ENCODE measurements around the gene ELAVL3.

ELAVL3 gene

DNA sequence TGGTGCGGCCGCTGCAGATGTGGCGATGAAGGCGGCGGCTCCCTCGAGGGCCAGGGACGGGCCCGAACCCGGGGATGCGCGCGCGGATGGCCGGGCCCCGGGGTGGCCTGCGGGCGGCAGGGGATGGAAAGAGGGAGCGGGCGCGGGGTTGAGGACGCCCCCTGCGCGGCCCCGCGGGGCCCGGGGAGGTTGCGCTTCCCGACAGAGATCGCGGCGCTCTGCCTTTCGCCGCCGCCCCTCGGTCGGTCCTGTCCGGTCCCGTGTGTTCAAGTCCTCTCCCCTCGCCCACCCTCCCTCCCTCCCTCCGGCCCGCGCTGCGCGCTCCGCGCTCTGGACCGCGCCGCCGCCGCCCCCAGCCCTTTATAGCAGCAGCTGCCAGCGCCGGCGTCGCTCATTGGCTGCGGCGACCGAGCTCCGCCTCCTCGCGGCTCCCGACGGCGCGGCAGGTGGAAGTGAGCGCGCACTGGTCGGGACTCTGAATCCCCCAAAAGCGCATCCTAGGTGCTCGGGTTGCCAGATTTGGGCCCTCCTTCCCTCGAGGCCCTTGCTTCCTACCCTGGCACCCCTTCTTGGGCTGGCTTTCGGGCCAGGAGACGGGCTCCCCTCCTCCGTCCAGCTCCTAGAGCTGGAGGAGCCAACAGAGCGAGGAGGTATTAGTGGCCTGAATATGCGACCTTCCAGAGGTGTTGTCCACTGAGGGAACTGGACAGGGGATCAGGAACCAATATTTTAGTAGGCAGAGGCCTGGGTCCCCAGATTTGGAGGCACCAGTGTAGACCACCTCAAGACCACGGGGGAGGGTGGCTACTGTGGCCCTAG, at the start of gene ELAVL3:
Gene ELAVL3, minus strand, starts transcription at position 332 of the 819 bp plus-strand sequence. CDS start 438 bp downstream, outside the sequence.
- DNase-seq, result no peak

DNA sequence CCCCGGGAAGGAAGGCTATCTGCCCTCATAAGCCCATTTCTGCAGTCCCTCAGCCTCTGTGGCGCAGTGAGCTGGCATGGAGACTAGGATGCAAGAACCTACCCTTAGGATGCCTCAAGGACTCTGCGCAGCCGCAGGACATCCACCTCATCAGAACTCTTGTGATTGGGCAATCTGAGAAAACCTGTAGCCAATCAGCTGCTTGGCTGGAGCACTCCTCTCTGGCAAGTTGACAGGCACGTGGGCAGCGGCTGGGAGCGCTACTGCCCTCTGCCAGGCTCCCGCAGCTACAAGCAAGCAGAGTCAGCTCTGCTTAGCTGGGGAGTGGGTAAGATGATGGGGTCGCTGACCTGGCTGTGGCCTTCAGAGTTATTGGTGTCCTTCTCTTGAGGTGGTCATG, 49.6 kb upstream of the ELAVL3 start:
- peak; percentile 74 for DNase-seq

DNA sequence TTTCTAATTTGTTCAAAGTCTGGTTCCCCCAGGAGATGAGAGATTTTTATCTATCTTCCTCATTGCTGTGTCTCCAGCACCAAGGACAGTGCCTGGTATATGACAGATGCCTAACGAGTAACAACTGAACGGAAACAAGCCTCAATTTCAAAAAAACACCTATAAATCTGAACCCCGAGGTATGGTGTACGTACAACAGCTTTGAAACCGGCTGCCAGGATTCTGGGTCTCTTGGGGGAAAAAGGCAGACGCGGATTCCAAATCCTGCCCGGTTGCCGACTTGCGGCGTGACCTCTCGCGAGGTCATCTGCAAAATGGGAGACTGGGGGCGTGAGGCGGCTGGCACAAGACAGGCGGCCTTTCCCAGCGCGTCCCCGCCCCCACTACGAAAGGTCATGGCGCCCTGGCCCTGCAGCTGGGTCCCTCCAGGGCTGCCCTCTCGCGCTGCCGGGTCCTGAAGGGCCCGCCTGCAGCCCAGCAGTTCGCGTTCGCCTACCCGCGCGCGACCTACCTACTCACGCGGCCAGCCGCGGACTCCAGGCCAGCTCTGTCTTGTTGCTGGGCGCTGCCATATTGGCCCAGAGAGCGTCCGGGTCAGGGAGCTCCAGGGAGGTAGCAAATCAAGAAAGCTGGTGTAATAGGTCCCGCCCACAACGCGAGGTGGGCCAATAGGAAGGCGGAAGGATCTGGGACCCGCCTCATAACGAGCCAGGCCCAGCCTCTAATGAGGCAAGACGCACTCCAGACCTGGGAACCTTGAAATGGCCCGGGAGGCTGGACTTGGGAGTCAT, 47.9 kb upstream of the ELAVL3 start, which contains the start of gene ECSIT:
Gene ECSIT, minus strand, starts transcription at position 584 of the 791 bp plus-strand sequence. CDS start 9,964 bp downstream, outside the sequence.
- DNase-seq, result peak; percentile 96

DNA sequence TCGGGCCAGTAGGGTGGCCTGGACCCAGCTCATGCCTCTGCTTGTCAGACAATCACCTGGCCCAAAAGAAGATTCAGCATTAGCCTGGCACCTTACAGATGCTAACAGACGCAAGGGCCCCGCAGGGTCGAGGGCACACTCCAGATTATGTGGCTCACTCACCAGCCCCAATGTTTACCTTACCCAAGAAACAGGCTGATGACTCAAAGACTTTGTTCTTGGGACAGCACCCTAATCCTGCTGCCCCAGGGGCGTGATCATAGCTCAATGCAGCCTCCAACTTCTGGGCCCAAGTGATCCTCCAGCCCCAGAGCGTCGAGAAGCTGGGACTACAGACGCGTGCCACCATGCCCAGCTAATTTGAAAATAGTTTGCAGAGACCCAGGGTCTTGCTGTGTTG, 38.3 kb upstream of the ELAVL3 start:
- DNase-seq, result no peak

DNA sequence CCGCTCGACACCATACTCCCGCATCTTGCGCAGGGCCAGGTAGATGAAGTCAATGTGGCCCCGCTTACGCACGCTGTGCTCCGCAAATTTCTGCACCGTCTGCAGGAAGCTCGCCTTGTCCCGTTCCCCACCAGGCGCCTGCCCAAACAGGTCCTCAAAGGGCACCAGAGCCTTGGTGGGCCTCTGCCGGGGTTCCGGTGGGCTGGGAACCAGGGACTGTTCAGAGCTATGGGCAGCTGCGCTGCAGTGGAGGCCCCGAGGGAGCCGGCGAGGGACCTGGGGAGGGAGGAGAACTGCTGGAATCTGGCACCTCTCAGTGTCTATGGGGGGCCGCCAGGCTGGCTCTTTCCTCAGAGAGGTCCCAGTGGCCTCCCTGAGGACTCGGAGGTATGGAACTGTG, 33.1 kb upstream of the ELAVL3 start:
- DNase-seq, result no peak

DNA sequence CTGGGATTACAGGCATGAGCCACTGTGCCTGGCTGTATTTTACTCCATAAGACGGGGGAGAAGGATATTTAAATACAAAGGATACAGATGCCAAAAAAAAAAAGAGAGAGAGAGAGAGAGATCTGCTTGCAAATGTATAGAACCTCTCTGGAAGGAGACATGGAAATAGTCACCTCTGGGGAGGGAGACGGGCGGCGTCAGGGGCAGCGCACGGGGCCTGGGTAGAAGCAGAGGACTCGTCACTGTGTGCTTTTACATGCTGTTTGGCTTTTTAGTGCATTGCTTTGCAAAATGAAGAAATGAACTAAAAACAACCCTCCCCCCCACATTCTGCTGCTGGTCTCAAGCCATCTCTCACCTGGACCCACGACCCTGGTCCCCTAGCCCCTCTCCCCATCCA, 29.6 kb upstream of the ELAVL3 start:
- DNase-seq, result no peak

DNA sequence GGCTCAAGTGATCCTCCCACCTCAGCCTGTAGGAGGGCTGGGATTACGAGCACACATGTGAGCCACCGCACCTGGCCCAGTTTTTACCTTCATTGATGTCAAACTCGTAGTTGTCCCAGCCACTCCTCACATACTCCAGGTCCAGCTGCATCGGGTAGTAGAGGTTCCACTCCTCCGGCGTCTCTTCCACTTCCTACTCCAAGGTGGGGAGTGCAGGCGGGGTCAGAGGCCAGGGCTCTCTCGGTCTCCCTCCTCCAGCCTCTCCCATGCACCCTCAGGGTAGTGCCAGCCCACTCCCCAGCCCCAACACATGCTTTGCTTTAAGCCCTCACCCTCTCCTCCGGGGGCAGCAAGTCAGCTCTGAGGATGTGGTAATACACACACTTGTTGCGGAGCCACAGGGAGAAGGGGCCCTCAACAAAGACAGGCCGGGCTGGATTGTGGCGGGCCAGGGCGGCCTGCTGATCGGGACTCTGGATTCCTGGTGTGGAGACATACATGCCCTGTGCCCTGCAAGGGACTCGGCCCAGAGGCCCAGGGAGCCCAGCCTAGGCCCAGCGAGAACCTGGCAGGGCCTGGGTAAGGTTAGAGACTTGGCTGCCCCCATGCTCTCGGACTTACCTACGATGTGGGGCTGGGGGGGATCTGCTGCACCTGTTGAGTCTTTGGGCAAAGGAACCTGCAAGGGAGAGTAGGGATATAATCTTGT, 26.7 kb upstream of the ELAVL3 start:
- no peak for DNase-seq

DNA sequence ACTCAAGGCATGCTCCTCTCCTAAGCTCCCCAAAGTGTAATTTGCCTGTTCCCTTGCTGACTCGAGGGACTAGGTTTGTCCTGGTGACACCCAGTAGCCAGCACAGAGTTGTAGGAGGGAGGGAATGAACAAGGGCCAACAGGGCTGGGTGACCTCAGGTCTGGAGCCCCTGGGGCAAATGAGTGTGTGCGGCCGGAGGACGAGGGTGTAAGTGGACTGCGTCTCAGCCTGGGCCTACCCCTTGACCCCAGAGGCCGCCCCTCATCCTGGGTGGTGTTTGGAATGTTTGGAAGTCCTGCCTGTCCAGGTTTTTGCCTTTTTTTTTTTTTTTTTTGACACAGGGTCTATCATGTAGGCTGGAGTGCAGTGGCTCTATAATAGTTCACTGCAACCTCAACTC, 26.1 kb upstream of the ELAVL3 start:
- DNase-seq, result no peak

DNA sequence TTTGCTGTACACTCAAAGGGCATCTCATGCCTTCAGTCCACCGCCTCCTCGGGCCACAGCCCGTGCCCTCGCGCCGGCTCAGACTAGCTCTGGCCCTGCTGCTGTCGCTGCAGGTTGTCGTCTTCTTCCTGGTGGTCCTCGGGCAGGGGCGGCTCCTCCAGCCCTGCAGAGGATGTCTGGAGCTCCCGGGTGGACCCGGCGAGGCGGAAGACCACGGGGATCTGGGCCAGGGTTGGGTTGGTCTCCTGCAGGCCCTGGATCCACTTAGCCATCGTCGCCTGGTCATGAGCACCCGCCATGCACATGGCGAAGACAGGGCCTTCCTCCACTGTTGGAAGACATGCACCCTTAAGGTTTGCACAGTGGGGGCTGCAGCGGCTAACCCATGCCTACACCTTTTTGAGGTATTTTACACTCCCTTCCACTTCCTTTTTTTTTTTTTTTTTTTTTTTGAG, 25.3 kb upstream of the ELAVL3 start:
- DNase-seq, result no peak

DNA sequence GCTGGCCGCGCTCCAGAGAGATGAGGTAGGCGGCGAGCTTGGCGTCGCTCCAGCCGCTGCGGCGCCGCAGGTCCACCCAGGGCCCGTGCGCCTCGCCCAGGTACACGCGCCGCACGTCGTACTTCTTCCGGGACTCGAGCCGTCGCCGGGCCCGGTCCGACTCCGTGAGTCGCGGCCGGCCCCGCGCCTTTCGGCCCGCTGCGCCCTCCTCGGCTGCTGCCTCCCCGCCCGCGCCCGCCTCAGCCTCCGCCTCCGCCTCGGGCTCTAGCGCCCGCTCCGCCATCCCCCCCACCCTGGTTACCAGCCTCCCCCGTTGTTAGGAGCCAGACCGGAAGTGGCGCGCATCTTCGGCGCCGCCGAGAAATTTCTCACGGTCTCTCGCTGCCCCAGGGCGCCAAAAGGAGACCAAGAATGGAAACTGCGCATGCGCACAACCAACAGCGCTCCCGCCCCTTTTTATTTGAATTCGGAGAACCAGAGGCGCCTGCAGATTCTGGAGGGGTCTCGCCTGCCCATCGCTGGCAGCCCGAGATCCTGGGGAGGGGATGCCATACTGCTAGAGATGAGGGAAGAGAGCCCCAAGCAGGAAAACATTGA, 24.8 kb upstream of the ELAVL3 start, which contains the start of gene ZNF653:
Gene ZNF653, minus strand, starts transcription at position 336 of the 597 bp plus-strand sequence. Its CDS starts 53 bp downstream, at position 283.
- DNase-seq, result peak; percentile 96

DNA sequence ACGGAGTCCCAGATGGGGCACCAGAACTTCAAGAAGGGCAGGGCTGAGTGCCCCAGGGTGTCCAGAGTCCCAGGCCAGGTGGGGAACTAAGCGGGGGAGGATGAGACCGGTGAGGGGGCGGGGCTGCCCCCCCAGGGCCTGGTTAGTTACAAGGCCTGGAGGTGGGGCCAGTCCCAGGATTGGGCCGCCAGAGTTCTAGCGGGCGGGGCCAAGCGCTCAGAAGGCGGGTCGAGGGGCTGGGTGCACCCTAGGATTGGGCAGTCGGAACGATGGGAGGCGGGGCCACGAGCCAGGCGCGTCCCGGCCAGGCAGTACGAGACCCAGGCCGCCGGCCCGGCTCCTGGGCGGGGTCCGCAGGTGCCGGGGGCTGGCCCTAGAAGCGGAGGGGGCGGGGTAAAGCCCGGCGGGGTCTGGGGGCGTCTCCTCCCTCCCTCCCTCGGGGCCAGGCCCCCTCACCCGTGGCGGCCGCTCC, 24.2 kb upstream of the ELAVL3 start:
- peak; percentile 97 for DNase-seq

DNA sequence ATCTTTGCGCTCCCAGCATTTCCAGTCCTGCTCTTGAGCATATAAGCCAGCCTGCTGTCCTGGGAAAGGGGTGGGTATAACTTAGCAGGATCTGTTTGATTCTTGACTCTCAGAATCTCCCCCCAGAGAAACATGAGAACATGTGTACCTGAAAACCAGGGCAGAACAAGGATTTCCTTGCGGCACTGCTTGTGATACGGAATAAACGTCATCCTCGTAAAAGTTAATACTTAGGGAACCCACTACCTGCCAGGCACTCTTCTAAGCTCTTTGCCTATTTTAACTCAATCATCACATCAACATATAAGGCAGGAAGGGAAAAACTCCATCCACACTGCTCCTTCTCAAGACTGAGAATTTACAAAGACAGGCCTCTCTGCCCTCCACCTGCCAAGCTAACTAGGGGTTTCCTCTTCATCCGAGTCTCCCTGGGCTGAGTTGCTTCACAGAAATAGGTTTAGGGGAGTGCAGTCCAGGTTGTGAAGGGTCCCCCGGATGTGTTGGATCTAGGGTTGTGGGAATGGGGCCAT, 23.7 kb upstream of the ELAVL3 start:
- DNase-seq, result no peak

DNA sequence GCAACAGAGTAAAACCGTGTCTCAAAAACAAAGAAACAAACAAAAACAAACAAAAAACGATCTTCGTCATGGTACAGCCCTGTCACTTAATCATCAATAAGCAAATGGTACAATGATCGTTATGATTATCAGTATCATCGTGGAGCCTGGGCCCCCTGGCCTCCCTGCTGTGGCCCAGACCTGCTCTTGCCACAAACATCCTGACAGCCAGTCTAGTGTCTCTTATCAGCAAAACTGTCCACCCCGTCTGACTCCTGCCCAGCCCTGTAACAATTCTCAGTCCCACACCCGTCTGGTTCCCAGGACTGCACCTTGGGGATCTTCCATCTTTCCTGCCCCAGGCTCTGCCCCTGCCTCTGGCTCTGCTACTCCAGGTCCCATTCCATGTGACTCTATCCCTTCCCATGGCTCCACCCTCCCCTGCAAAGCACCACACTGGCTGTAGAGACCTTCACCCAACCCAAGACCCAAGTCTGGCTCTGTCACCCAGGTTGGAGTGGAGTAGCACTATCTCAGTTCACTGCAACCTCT, 19.1 kb upstream of the ELAVL3 start:
- no peak for DNase-seq

DNA sequence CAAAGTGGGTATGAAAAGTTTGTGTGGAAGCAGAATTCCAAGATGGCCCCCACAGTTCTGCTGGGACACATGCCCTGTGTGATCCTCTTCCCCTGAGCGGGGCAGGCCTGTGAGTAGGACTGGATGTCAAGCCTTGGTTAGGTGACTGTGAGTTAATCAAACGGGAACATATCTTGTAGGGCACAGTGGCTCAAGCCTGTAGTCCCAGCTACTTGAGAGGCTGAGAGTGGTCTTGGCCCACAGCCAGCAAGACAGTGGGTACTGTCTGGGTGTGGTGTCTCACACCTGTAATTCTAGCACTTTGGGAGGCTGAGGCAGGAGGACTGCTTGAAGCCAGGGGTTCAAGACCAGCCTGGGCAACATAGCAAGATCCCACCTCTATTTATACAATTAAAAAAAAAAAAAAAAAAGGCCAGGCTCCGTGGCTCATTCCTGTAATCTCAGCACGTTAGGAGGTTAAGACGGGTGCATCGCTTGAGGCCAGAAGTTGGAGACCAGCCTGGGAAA, 18.4 kb upstream of the ELAVL3 start:
- no peak for DNase-seq

DNA sequence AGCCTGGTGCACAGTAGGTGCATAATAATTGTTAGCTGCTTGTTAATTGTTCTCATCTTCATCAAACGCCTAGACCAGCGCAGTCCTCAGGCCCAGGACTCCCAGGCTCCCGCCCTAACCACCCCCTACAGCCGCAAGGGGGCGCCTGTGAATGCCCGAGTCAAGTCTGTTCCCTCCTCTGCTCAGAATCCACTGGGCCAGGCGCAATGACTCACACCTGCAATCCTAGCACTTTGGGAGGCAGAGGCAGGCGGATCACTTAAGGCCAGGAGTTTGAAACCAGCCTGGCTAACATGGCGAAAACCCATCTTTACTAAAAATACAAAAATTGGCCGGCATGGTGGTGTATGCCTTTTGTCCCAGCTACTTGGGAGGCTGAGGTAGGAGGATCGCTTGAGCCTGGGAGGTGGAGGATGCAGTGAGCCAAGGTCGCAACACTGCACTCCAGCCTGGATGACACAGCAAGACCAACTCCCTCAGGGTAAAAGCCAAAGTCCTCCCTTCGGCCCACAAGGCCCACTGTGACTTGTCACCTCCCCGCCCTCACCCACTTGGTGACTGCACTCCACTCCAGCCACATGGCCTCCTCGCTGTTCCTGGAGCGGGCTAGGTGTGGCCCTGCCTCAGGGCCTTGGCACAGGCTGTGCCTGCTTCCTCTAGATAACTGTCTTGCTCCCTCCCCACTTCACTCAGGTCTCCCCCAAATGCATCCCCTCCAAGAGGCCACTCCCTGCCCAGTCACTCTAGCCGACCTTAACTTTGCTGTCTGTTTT, 15.7 kb upstream of the ELAVL3 start:
- DNase-seq, result peak; percentile 73

DNA sequence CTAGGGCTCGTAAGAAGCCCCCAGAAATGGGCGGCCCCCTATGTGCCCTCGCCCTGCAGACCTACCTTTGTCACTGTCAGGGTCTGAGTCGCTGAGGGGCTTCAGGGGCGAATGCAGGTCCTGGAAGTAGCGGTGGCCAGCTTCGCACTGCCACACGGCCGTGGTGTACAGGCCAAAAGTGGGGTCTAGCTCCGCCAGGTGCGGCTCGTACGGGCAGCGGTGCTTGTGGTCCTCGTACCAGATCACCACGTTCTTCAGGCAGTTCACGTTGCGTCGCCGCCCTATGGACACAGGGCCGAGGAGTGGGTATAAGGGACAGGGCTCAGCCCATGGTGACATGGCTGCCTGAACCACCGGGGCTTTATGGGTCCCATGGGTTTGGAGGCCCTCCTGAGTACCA, 15.0 kb upstream of the ELAVL3 start:
- no peak for DNase-seq

DNA sequence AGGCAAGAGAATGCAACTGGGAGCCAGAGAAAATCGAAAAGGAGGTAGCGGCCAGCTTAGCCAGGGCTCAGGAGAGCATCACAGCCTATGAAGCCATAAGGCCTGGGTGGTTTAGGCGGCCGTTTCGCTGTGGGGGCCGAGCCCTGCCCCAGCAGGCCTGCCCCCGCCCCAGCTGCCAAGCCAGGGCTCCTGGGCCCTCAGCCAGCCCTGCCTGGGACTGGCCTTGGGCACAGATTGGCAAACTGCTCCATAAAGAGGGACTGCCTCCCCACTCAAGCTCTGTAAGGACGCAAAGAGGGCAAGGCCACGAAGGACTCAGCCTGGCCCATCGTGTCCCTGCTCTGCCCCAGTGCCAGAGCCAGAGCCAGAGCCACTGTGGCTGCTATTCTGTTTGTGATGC, 14.6 kb upstream of the ELAVL3 start:
- DNase-seq, result no peak

DNA sequence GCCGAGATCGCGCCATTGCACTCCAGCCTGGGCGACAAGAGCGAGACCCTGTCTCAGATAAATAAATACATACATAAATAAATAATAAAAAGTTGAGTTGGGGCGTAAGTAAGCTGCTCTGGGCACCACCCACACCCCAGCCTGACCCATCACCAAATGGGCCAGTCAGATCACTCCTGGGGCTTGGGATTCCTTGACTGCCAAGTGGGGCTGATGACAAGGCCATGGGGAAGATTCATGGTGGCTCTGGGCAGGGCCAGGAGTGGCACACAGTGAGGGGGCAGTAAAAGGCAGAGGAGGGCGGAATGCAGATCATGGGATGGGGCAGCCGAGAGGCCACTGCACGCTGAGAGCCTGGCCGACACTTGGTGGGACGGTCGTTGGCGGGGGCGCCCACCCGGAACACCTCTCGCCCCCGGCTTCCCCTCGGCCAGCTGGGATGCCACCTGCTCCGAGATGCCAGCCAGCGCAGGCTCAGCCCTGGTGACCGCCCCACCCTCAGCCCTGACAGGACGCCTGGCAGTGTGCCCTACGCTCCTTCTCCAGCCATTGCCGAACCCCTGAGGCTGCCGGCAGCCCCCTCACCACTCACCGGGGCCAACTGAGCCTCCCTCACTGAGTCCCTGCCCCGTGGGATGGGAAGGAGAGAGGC, 13.9 kb upstream of the ELAVL3 start:
- no peak for DNase-seq

DNA sequence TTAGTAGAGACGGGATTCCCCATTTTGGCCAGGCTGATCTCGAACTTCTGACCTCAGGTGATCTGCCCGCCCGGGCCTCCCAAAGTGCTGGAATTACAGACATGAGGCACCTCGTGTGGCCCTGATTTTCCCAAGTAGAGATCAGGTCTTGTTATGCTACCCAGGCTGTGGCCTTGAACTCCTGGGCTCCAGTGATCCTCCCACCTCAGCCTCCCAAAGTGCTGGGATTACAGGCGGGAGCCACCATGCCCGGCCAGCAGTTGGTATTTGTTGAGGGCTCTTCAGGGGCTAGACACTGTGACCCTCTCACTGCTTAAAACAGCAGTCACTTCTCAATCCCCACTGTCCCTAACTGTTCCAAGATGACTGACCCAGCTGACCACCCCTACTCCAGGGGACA, 8.5 kb upstream of the ELAVL3 start:
- no peak for DNase-seq
